GM12801 (cell line): ENCODE results near the gene HSPB9.

Experiments used
- TF ChIP-seq, protein P1 (sequence below): IDR thresholded peaks from one replicate; pipeline ENCODE4 v1.5.1; 2011; ENCODE audit warnings: control low read depth; ENCODE audit not compliant: insufficient read length; ENCODE audit errors: extremely low read depth

HSPB9 gene

DNA sequence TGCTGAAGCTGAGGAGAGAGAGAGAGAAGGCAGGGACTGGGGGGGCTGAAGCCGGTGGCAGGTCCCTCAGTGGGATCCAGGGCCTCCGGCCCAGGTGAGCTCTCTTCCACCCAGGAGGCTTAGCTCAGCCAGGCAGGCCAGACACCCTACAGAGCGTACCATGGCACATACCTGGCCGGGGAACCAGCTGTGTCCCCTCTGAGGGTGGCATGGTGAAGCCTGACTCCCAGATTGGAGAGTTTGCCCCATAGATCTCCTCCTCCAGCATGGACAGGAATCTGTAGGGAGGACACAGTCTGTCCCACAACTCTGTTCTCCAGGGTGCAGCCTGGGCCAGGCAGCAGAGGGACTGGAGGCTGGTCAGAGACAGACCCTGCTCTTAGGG, 4.5 kb upstream of the HSPB9 start:
- TF ChIP-seq, protein P1, sequence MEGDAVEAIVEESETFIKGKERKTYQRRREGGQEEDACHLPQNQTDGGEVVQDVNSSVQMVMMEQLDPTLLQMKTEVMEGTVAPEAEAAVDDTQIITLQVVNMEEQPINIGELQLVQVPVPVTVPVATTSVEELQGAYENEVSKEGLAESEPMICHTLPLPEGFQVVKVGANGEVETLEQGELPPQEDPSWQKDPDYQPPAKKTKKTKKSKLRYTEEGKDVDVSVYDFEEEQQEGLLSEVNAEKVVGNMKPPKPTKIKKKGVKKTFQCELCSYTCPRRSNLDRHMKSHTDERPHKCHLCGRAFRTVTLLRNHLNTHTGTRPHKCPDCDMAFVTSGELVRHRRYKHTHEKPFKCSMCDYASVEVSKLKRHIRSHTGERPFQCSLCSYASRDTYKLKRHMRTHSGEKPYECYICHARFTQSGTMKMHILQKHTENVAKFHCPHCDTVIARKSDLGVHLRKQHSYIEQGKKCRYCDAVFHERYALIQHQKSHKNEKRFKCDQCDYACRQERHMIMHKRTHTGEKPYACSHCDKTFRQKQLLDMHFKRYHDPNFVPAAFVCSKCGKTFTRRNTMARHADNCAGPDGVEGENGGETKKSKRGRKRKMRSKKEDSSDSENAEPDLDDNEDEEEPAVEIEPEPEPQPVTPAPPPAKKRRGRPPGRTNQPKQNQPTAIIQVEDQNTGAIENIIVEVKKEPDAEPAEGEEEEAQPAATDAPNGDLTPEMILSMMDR, result no peak

DNA sequence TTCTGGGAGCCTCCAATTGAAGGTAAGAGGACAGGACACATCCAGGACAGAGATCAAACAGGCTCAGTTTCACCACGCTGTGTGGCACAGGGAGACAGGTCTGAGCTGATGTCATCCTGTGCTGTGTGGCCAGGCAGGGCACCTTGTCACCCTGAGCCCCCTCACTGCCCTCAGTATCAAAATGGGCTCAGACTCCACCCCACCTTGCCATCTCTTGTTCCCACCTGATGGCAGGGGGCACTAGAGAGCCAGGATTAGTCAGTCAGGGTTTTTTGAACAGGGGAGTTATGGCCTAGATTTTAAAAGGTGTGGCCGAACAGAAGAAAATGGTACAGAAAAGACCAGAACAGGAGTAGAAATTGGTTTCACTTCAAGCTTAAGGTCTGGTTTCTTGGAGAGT, 4.1 kb upstream of the HSPB9 start:
- TF ChIP-seq, protein P1, result no peak

DNA sequence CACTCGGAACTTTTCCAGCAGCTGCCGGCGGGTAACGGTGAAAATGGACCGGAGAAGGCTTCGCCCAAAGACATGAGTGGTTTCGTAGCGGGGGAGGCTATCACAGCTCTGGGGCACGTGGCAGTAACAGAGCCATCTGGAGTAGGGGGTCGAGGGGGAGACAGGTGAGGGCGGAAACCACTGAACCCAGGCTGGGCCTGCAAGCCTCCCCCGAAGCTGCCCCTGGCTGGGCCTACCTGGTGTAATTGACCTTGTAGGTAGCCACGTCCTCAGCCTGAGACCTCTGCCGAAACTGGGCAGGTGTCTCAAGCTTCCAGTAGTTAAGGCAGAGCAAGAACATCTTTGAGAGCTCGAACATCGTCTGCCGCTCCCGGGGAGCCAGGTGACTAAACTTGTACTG, 3.3 kb upstream of the HSPB9 start:
- TF ChIP-seq, protein P1, result no peak

DNA sequence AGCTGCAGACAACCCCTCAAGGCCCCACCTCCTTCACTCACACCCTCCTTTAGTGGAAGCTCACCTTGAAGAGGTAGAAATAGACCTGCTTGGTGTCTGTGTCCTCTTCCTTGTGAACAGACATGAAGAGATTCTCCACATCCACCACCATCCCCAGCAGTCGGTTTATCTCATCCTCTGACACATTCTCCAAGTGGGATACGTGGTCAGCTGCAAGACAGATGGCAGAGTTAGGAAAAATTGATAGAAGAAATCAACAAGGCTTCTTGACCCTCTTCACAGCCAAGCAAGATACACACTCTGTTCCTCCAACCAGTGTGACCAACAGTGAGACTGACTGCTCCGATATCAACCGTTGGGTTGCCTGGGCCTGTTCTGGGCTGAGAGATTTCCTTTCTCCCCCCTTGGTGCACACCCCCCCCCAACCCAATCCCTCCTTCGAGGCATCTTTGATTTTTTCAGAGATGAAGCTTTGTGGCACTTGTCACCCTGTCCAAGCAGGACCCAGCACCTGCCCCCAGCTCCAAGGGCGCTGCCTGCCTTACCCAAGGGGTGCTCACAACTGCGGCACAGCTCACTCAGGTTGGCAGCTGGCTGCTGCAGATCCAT, 2.3 kb upstream of the HSPB9 start:
- TF ChIP-seq, protein P1, result no peak

DNA sequence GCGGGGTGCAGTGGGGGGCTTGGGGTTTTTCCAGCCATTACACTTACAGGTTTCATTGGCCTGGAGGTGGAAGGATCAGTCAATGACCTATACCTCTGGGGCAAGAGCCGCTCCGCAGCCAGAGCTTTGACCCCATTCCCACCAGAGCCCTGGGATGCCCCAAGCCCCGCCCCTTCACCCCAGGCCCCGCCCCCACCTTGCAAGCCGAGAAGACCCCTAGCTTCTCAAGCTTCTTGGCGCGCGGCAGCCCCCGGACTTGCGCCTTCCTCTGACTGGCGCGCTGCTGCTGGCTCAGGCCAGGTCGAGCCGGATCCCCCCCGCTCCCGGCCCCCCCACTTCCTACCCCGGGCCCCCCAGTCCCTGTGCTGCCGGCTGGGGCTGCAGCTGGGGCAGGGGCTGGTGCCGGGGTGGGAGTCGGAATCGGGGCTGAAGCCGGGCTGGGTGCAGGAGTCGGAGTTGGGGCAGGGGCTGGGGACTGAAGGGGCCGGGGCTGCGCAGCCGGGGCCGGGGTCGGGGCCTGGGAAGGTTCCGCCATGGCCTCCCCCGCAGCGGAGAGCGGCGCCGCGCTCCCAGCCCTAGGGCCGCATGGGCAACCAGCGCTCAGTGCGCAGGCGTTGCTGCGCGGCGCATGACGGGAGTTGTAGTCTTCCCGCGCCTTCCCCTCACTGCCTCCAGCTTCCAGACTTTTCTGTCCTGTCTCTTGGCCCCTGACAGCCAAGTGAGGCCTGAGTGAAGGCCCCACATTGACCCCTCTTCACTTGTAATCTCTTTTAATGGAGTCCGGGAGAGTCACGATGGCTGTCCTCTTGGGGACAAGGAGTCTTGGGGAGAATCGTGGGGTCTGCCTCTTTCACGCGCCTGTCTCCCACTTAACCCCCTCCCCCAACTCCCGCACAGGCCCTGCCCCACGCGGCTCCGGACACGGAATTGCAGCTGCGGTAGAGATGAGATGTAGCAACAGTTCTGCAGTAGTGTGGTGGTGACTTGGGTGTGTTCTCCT, 1.5 kb upstream of the HSPB9 start, which contains the start of gene KAT2A:
Gene KAT2A, minus strand, starts transcription at position 598 of the 1,000 bp plus-strand sequence. Its CDS starts 63 bp downstream, at position 535.
- TF ChIP-seq, protein P1, result no peak

DNA sequence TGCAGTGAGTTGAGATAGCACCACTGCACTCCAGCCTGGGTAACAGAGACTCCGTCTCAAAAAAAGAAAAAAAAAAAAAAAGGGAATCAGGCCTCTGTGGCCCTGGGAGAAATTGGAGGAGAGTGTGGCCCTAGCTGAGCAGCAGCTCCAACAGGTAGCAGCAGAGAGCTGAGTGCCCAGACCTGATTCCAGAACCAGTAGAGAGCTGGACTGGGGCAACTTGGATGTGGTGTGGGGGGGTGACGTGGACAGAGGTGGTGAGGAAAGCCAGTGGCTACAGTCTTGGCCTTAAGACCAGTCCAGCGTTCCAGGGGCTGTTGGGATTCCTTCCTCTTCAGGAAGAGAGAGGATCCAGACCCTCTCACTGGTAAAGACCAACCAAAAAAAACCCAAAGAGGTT, 1.7 kb downstream of the HSPB9 start:
- TF ChIP-seq, protein P1, result no peak

DNA sequence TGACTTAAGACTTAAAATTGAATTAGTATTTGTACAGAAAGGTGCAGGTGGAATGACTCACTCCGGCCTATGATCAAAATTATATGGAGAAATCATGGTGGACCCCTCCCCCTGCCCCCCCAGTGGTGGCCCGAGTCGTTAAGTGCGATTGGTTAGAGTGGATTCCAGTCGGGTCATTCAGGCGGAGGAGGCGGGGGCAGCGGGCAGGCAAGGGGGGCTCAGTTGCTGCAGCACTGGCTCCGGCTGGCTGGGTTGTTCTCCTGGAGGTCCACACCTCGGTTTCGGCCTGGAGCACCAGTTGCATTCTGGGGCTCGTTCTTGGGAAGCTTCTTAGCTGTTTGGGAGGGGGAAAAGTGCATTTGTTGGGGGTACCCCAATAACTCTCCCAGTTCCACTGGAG, 3.0 kb downstream of the HSPB9 start:
- TF ChIP-seq, protein P1, result no peak
